ENCODE measurements around the gene ITPR2. TPM values are rescaled to one million over a fixed set of nuclear protein-coding genes. Genes with fewer than 3 reads are reported as not detected.

The ITPR2 gene
- total RNA-seq, 1 experiment from 2014 or later, result 9.4 TPM

- H3K36me3 ChIP-seq (replicated peaks; ENCODE audit: control insufficient read depth, insufficient read depth, low read length), result no peaks in the 10 kb centered on the region
- no peaks in the 10 kb centered on the region for H3K27me3 ChIP-seq (ENCODE audit: control insufficient read depth, insufficient read depth, low read length)
- no peak overlapping the region for H3K4me3 ChIP-seq (ENCODE audit: insufficient read depth, low read depth, low read length)
- DNase-seq, result no peak
Measured at GRCh38 chr12:26818636-26819035, 14.4 kb downstream of the ITPR2 start.

GRCh38 chr12:26818201-26818600 is 14.8 kb downstream of the ITPR2 start:
- H3K4me3 ChIP-seq (ENCODE audit: insufficient read depth, low read depth, low read length), result no peak overlapping the region
- no peaks in the 10 kb centered on the region for H3K36me3 ChIP-seq (replicated peaks; ENCODE audit: control insufficient read depth, insufficient read depth, low read length)
- no peaks in the 10 kb centered on the region for H3K27me3 ChIP-seq (ENCODE audit: control insufficient read depth, insufficient read depth, low read length)
- DNase-seq, result no peak

GRCh38 chr12:26817183-26817591 is 15.8 kb downstream of the ITPR2 start:
- no peaks in the 10 kb centered on the region for H3K27me3 ChIP-seq (ENCODE audit: control insufficient read depth, insufficient read depth, low read length)
- H3K36me3 ChIP-seq (replicated peaks; ENCODE audit: control insufficient read depth, insufficient read depth, low read length), result no peaks in the 10 kb centered on the region
- DNase-seq, result no peak
- H3K4me3 ChIP-seq (ENCODE audit: insufficient read depth, low read depth, low read length), result no peak overlapping the region

GRCh38 chr12:26813812-26814211 is 19.2 kb downstream of the ITPR2 start:
- DNase-seq, result no peak
- H3K27me3 ChIP-seq (ENCODE audit: control insufficient read depth, insufficient read depth, low read length), result no peaks in the 10 kb centered on the region
- H3K36me3 ChIP-seq (replicated peaks; ENCODE audit: control insufficient read depth, insufficient read depth, low read length), result no peaks in the 10 kb centered on the region
- no peak overlapping the region for H3K4me3 ChIP-seq (ENCODE audit: insufficient read depth, low read depth, low read length)

GRCh38 chr12:26810330-26810729 is 22.7 kb downstream of the ITPR2 start:
- Histone ChIP-seq H3K4me3 (ENCODE audit: insufficient read depth, low read depth, low read length) (no peak overlapping the region), H3K27me3 (ENCODE audit: control insufficient read depth, insufficient read depth, low read length) (no peaks in the 10 kb centered on the region), H3K36me3 (replicated peaks; ENCODE audit: control insufficient read depth, insufficient read depth, low read length) (no peaks in the 10 kb centered on the region)
- DNase-seq, result no peak

- no peak for DNase-seq
- no peaks in the 10 kb centered on the region for H3K27me3 ChIP-seq (ENCODE audit: control insufficient read depth, insufficient read depth, low read length)
Measured at GRCh38 chr12:26809611-26810285, 23.2 kb downstream of the ITPR2 start.

GRCh38 chr12:26808766-26809476 is 24.1 kb downstream of the ITPR2 start:
- H3K4me3 ChIP-seq (ENCODE audit: insufficient read depth, low read depth, low read length), result no peak overlapping the region
- DNase-seq, result no peak
- H3K36me3 ChIP-seq (replicated peaks; ENCODE audit: control insufficient read depth, insufficient read depth, low read length), result no peaks in the 10 kb centered on the region
- no peaks in the 10 kb centered on the region for H3K27me3 ChIP-seq (ENCODE audit: control insufficient read depth, insufficient read depth, low read length)

More at GRCh38 chr12:26809611-26810285, 23.2 kb downstream of the ITPR2 start:
- Histone ChIP-seq H3K36me3 (replicated peaks; ENCODE audit: control insufficient read depth, insufficient read depth, low read length) (no peaks in the 10 kb centered on the region), H3K4me3 (ENCODE audit: insufficient read depth, low read depth, low read length) (no peak overlapping the region)

- no peaks in the 10 kb centered on the region for H3K36me3 ChIP-seq (replicated peaks; ENCODE audit: control insufficient read depth, insufficient read depth, low read length)
- H3K4me3 ChIP-seq (ENCODE audit: insufficient read depth, low read depth, low read length), result no peak overlapping the region
- H3K27me3 ChIP-seq (ENCODE audit: control insufficient read depth, insufficient read depth, low read length), result no peaks in the 10 kb centered on the region
- DNase-seq, result no peak
Measured at GRCh38 chr12:26807292-26807691, 25.7 kb downstream of the ITPR2 start.

- H3K27me3 ChIP-seq (ENCODE audit: control insufficient read depth, insufficient read depth, low read length), result no peaks in the 10 kb centered on the region
Measured at GRCh38 chr12:26806556-26806955, 26.4 kb downstream of the ITPR2 start.

GRCh38 chr12:26805401-26805971 is 27.5 kb downstream of the ITPR2 start:
- H3K4me3 ChIP-seq (ENCODE audit: insufficient read depth, low read depth, low read length), result no peak overlapping the region
- DNase-seq, result no peak
- no peaks in the 10 kb centered on the region; the same call in none of the 2 replicates for H3K36me3 ChIP-seq (replicated peaks; ENCODE audit: control insufficient read depth, insufficient read depth, low read length)
- no peaks in the 10 kb centered on the region for H3K27me3 ChIP-seq (ENCODE audit: control insufficient read depth, insufficient read depth, low read length)

More at GRCh38 chr12:26806556-26806955, 26.4 kb downstream of the ITPR2 start:
- Histone ChIP-seq H3K36me3 (replicated peaks; ENCODE audit: control insufficient read depth, insufficient read depth, low read length) (no peaks in the 10 kb centered on the region; the same call in 1 of the 2 replicates), H3K4me3 (ENCODE audit: insufficient read depth, low read depth, low read length) (no peak overlapping the region)
- DNase-seq, result no peak

GRCh38 chr12:26803552-26803951 is 29.4 kb downstream of the ITPR2 start:
- no peak overlapping the region for H3K4me3 ChIP-seq (ENCODE audit: insufficient read depth, low read depth, low read length)
- no peak for DNase-seq

GRCh38 chr12:26801486-26801885 is 31.5 kb downstream of the ITPR2 start:
- Histone ChIP-seq H3K27me3 (ENCODE audit: control insufficient read depth, insufficient read depth, low read length) (no peaks in the 10 kb centered on the region), H3K4me3 (ENCODE audit: insufficient read depth, low read depth, low read length) (no peak overlapping the region), H3K36me3 (replicated peaks; ENCODE audit: control insufficient read depth, insufficient read depth, low read length) (no peaks in the 10 kb centered on the region; the same call in none of the 2 replicates)
- no peak for DNase-seq

More at GRCh38 chr12:26803552-26803951, 29.4 kb downstream of the ITPR2 start:
- Histone ChIP-seq H3K36me3 (replicated peaks; ENCODE audit: control insufficient read depth, insufficient read depth, low read length) (no peaks in the 10 kb centered on the region; the same call in none of the 2 replicates), H3K27me3 (ENCODE audit: control insufficient read depth, insufficient read depth, low read length) (no peaks in the 10 kb centered on the region)

GRCh38 chr12:26800858-26801257 is 32.1 kb downstream of the ITPR2 start:
- Histone ChIP-seq H3K27me3 (ENCODE audit: control insufficient read depth, insufficient read depth, low read length) (no peaks in the 10 kb centered on the region), H3K4me3 (ENCODE audit: insufficient read depth, low read depth, low read length) (no peak overlapping the region), H3K36me3 (replicated peaks; ENCODE audit: control insufficient read depth, insufficient read depth, low read length) (no peaks in the 10 kb centered on the region; the same call in none of the 2 replicates)
- DNase-seq, result no peak

GRCh38 chr12:26800347-26800746 is 32.6 kb downstream of the ITPR2 start:
- no peak for DNase-seq
- no peaks in the 10 kb centered on the region; the same call in none of the 2 replicates for H3K36me3 ChIP-seq (replicated peaks; ENCODE audit: control insufficient read depth, insufficient read depth, low read length)
- no peaks in the 10 kb centered on the region for H3K27me3 ChIP-seq (ENCODE audit: control insufficient read depth, insufficient read depth, low read length)
- no peak overlapping the region for H3K4me3 ChIP-seq (ENCODE audit: insufficient read depth, low read depth, low read length)

GRCh38 chr12:26799741-26800140 is 33.3 kb downstream of the ITPR2 start:
- no peaks in the 10 kb centered on the region; the same call in none of the 2 replicates for H3K36me3 ChIP-seq (replicated peaks; ENCODE audit: control insufficient read depth, insufficient read depth, low read length)
- DNase-seq, result no peak
- H3K4me3 ChIP-seq (ENCODE audit: insufficient read depth, low read depth, low read length), result no peak overlapping the region
- no peaks in the 10 kb centered on the region for H3K27me3 ChIP-seq (ENCODE audit: control insufficient read depth, insufficient read depth, low read length)

Measured in H7 (cell line).